GM12891 (cell line): Measurements from ENCODE around the gene NPSR1.
A peak's percentile ranks its signal among the peaks of the same experiment; 100 is the strongest.

ENCODE experiments used
- DNase-seq: peaks from one replicate; pipeline ENCODE4 v3.0.0; 2011; ENCODE audit warnings: low spot score; ENCODE audit not compliant: insufficient read length
- FAIRE-seq: peaks from 2 replicates; lab custom pipeline; 2011; peaks lifted over from hg19 to GRCh38; lab: Jason Lieb, UNC
- PAX5 ChIP-seq: IDR thresholded peaks from 2 replicates; pipeline ENCODE4 v1.6.1; 2011; ENCODE audit warnings: low read length, moderate library complexity, mild to moderate bottlenecking; ENCODE audit not compliant: insufficient read depth, severe bottlenecking
- POLR2A ChIP-seq: IDR thresholded peaks from 2 replicates; pipeline ENCODE4 v1.6.1; 2011; ENCODE audit warnings: low read depth, low read length, control low read depth
- POLR2AphosphoS5 ChIP-seq: IDR thresholded peaks from 2 replicates; pipeline ENCODE4 v1.6.1; 2011; ENCODE audit warnings: low read depth, low read length, control low read depth
- POU2F2 ChIP-seq: IDR thresholded peaks from 2 replicates; pipeline ENCODE4 v1.6.1; 2011; ENCODE audit warnings: low read depth, mild to moderate bottlenecking, control low read depth, low read length, moderate library complexity
- SPI1 ChIP-seq: IDR thresholded peaks from 2 replicates; pipeline ENCODE4 v1.6.1; 2011; ENCODE audit warnings: low read depth, low read length, control low read depth
- TAF1 ChIP-seq: IDR thresholded peaks from 2 replicates; pipeline ENCODE4 v1.6.1; 2011; ENCODE audit warnings: low read depth, low read length, control low read depth

NPSR1 gene

DNA sequence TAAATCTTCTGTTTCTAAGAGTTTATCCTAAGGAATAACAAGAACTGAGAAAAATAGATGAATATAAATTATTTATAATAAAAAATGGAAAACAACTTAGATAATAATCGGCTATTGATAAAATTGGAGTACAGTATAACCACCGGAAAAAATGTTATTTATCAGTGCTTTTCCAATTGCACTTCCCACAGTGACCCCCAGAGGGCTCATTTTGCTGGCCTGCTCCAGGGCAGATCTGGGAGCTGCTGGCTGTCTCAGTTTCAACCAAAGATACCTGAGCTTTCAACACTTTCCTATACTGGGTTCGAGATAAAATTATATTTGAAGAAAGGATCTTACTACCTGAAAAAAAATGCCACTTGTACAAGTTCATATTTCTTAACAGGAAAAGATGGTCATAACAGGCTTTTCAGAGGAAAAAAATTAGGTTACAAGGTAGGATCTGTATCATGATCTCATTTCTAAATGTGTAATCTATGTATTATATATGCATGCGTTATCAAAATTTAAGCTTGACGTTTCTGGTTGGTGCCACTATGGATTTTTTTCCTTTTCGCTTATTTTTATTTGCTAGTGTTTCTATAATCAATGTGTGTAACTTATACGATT lies 165.7 kb downstream of the NPSR1 start:
- DNase-seq (peak; percentile 26), FAIRE-seq (no peak)
- TF ChIP-seq POLR2A, result no peak
- no peak for TF ChIP-seq SPI1
- TF ChIP-seq TAF1, result no peak
- TF ChIP-seq POLR2AphosphoS5, result no peak
- TF ChIP-seq PAX5, result no peak
- TF ChIP-seq POU2F2, result no peak

DNA sequence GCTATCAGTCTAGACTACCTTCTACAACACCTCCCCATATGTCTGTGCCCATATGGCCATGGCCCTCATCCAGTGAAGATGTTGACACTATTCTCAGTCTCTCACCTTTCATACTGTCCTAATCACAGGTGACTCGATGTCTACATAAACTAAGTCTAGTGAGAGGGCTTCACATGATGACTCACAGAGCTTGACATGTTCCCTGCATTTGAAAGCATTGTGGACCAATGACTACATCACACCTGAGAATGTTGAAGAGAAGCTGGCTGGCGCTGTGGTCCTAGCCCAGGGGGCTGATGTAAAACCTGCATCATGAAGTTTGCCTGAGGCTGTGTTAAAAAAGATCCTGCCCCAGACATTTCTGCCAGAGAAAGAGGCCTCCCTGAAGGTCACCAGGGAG lies 167.2 kb downstream of the NPSR1 start:
- FAIRE-seq, result no peak
- no peak for TF ChIP-seq POLR2A
- no peak for TF ChIP-seq POLR2AphosphoS5

DNA sequence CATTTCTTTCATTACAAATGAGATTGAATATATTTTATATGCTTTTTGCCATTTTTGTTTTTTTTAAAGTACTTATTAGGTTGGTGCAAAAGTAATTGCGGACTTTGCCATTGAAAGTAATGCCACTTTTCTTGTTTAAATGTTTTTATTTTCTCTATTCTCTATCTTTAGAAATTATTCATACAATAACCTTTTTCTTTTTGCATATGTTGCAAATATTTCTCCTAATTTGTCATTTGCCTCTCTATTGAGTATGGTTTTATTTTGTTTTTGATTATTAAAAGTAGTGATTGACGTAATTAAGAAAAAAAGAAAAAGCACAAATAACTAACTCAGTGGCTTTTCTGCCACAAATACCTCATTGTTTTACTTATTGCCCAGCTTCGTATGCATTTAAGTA lies 172.4 kb downstream of the NPSR1 start:
- FAIRE-seq, result no peak
- DNase-seq, result no peak
- no peak for TF ChIP-seq POLR2AphosphoS5
- TF ChIP-seq POLR2A, result no peak
- TF ChIP-seq TAF1, result no peak
- TF ChIP-seq POU2F2, result no peak
- TF ChIP-seq SPI1, result no peak
- no peak for TF ChIP-seq PAX5

More for the DNA sequence above, 167.2 kb downstream of the NPSR1 start:
- DNase-seq, result no peak

GRCh38 chr7:34831436-34831835 lies 173.4 kb downstream of the NPSR1 start:
- TF ChIP-seq TAF1, result no peak
- TF ChIP-seq POU2F2, result no peak
- no peak for TF ChIP-seq PAX5
- TF ChIP-seq POLR2AphosphoS5, result no peak
- no peak for TF ChIP-seq POLR2A
- no peak for TF ChIP-seq SPI1
- FAIRE-seq (no peak), DNase-seq (no peak)

- no peak for TF ChIP-seq POU2F2
- FAIRE-seq (no peak), DNase-seq (no peak)
Measured at GRCh38 chr7:34832020-34832419, 174.0 kb downstream of the NPSR1 start.

DNA sequence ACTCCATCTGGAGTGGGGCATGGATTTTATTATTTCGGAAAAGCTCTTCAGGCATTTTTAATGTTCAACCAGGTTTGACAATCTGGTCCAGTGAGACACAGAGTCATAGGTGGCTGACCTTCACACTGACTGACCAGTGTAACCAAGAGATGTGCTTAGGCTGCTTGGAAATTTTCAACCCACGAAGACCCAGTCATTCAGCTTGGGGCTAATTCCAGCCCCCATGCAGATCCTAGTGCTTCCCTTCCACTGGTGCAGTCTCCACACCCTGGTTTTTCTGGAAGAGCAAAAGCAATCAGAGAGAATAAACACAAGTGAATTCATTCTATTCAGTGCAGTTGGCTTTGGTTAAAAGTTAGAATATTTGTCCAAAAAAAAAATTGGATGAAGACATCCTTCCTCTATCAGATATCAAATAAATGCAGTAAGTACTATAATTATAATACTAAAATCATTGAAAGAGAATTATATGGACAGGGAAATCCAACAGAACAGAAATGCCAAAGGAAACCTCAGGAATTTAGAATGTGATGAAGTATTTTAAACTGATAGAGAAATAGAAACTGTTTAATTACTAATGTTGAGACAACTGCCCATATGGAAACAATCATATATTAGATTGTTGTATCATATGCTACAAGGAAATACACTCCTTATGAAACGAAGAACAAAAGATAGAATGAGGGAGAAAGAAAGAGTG lies 178.0 kb downstream of the NPSR1 start:
- no peak for TF ChIP-seq POLR2AphosphoS5
- TF ChIP-seq POU2F2, result no peak
- TF ChIP-seq TAF1, result no peak
- TF ChIP-seq SPI1, result no peak
- no peak for TF ChIP-seq PAX5
- no peak for TF ChIP-seq POLR2A
- FAIRE-seq (no peak), DNase-seq (no peak)

GRCh38 chr7:34837316-34837715 lies 179.3 kb downstream of the NPSR1 start:
- DNase-seq (no peak), FAIRE-seq (no peak)
- TF ChIP-seq PAX5 (no peak), POLR2A (no peak), TAF1 (no peak), POLR2AphosphoS5 (no peak), POU2F2 (no peak), SPI1 (no peak)

GRCh38 chr7:34837801-34838201 lies 179.8 kb downstream of the NPSR1 start:
- DNase-seq, result no peak
- TF ChIP-seq TAF1, result no peak
- FAIRE-seq, result no peak

DNA sequence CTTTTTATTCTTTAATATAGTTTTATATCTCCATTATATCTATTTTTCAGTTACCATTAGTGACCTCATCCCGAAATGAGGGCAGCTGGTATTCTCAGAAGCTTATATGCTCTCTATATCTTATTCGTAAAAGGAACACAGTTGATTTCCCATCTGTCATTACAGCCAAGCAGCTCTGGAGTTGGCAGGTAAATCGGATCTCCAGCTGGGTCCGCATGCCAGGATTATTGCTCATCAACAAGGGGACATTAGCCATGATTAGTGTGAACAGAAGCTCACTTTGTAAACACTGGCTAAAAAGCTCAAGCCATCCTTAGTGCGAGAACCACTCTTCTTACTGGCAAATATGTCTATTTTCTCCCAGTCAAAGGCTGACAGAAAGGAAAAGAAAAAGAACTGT lies 180.3 kb downstream of the NPSR1 start:
- no peak for DNase-seq
- no peak for TF ChIP-seq POLR2A
- no peak for TF ChIP-seq POU2F2
- no peak for TF ChIP-seq TAF1
- TF ChIP-seq PAX5, result no peak
- TF ChIP-seq SPI1, result no peak
- TF ChIP-seq POLR2AphosphoS5, result no peak
- no peak for FAIRE-seq

DNA sequence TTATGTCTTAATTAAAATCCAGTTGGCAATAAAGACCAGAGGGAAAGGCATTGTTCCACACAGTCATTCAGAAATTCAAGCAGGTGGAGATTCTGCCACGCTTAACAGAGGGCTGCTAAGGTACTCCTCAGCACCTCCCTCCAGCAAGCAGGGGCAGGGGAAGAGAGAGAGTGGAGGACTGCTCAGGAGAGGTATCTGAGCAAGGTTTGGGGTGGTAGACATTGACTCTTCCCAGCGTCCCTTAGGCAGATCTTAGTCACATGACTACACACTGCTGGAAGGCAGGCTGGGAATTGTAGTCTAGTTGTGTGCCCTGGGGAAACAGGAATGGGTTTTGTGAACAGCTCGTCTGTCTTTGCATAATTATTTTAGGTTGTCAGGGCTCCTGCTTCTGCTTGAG lies 181.6 kb downstream of the NPSR1 start:
- TF ChIP-seq POU2F2, result no peak
- no peak for DNase-seq
- no peak for FAIRE-seq

DNA sequence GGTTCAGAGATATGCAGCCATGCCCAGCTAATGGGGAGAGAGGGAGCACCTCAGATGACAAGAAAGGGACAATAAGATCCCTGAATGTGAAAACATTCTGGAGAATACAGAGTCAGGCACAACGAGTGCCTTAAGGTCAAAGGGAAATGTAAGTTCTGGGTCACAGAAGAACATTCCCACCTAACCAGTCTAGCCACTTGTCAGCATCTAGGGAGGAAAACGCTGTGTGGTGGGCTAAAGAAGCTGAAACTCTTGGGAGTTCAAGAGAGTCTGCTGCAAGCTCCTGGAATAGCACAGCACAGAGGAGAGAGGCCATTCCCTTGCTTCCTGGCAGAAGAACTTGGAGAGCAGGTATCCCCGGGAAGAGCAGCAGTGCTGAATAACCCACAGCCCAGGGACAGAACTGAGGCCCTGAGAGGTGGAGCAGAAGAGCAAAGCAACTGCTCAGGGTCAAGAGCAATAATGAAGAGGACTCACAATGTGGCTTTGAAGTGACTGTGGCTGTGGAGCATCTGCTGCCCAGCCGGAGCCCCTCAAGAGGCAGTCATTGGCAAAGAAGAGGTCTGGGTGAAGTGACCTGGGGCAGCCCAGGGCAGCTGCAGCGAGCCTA lies 182.3 kb downstream of the NPSR1 start:
- no peak for DNase-seq
- no peak for FAIRE-seq
- TF ChIP-seq POU2F2 (no peak), PAX5 (no peak), POLR2AphosphoS5 (no peak), TAF1 (no peak), POLR2A (no peak), SPI1 (no peak)
